GM23338 (cell line): ENCODE measurements around the gene MAP1B. TPM values are rescaled to one million over a fixed set of nuclear protein-coding genes. Genes with fewer than 3 reads are reported as not detected.

ENCODE experiments used
- ATAC-seq: fragments of 200-7000 bp; cut with Tn5 transposase; 3 replicates; pipeline ENCODE4 v1.9.1; 2020
- DNase-seq: peaks from one replicate; pipeline ENCODE4 v3.0.0-alpha.2; 2015; ENCODE audit warnings: low spot score
- H2AFZ ChIP-seq: fragments of 200-600 bp; sonication (generic); 2 replicates; pipeline ENCODE4 v1.8.0; 2016; ENCODE audit warnings: antibody characterized with exemption, mild to moderate bottlenecking, moderate library complexity
- H3F3A ChIP-seq: fragments of 200-600 bp; sonication (generic); replicated peaks from 2 replicates; pipeline ENCODE4 v1.8.0; 2017; ENCODE audit warnings: antibody characterized with exemption, mixed run types, low read depth
- H3K27ac ChIP-seq: fragments of 200-600 bp; sonication (generic); 2 replicates; pipeline ENCODE4 v1.6.1; 2016; ENCODE audit warnings: low read depth
- H3K27me3 ChIP-seq: fragments of 200-600 bp; sonication (generic); 2 replicates; pipeline ENCODE4 v1.8.0; 2016; ENCODE audit warnings: mild to moderate bottlenecking, mixed run types, moderate library complexity; ENCODE audit not compliant: insufficient read depth
- H3K36me3 ChIP-seq: fragments of 200-600 bp; sonication (generic); 2 replicates; pipeline ENCODE4 v1.8.0; 2016; ENCODE audit warnings: mild to moderate bottlenecking; ENCODE audit not compliant: insufficient read depth
- H3K4me1 ChIP-seq: fragments of 200-600 bp; sonication (generic); 2 replicates; pipeline ENCODE4 v1.8.0; 2016; ENCODE audit warnings: mild to moderate bottlenecking, moderate library complexity; ENCODE audit not compliant: insufficient read depth
- H3K4me2 ChIP-seq: fragments of 200-600 bp; sonication (generic); 2 replicates; pipeline ENCODE4 v1.7.1; 2017; ENCODE audit warnings: mixed run types
- H3K4me3 ChIP-seq: fragments of 200-600 bp; sonication (generic); 2 replicates; pipeline ENCODE4 v1.6.1; 2016; ENCODE audit warnings: mixed run types
- H3K79me2 ChIP-seq: fragments of 200-600 bp; sonication (generic); replicated peaks from 2 replicates; pipeline ENCODE4 v1.8.0; 2017; ENCODE audit warnings: mild to moderate bottlenecking; ENCODE audit not compliant: insufficient read depth
- H3K9me2 ChIP-seq: fragments of 200-600 bp; sonication (generic); 2 replicates; pipeline ENCODE4 v1.8.0; 2017; ENCODE audit not compliant: insufficient read depth
- H4K20me1 ChIP-seq: fragments of 200-600 bp; sonication (generic); replicated peaks from 2 replicates; pipeline ENCODE4 v1.8.0; 2017; ENCODE audit warnings: mild to moderate bottlenecking; ENCODE audit not compliant: insufficient read depth
- H3K27ac Mint-ChIP-seq: 2 replicates; pipeline ENCODE4 v1.8.0; 2020; ENCODE audit warnings: inconsistent platforms, mild to moderate bottlenecking, moderate library complexity, mixed read lengths
- H3K27me3 Mint-ChIP-seq: 3 replicates; pipeline ENCODE4 v1.8.0; 2022; ENCODE audit warnings: low read depth, mild to moderate bottlenecking, moderate library complexity, mixed read lengths, inconsistent platforms; ENCODE audit not compliant: insufficient read depth, poor library complexity
- H3K36me3 Mint-ChIP-seq: 3 replicates; pipeline ENCODE4 v1.8.0; 2021; ENCODE audit warnings: low read depth, mild to moderate bottlenecking, inconsistent platforms, moderate library complexity, mixed read lengths
- H3K4me1 Mint-ChIP-seq: 3 replicates; pipeline ENCODE4 v1.8.0; 2020; ENCODE audit warnings: mild to moderate bottlenecking, inconsistent platforms, mixed read lengths
- H3K4me3 Mint-ChIP-seq: 3 replicates; pipeline ENCODE4 v1.8.0; 2021; ENCODE audit warnings: moderate library complexity, mild to moderate bottlenecking, inconsistent platforms, mixed read lengths
- H3K9me3 Mint-ChIP-seq: 3 replicates; pipeline ENCODE4 v1.8.0; 2020; ENCODE audit warnings: moderate library complexity, mild to moderate bottlenecking, inconsistent platforms, mixed read lengths
- CREB1 ChIP-seq: fragments of 250-450 bp; sonication (Bioruptor Pico); IDR thresholded peaks from 2 replicates; pipeline ENCODE4 v1.5.0; 2020; ENCODE audit warnings: low read depth, mild to moderate bottlenecking, moderate library complexity
- CTCF ChIP-seq, 2 experiments: fragments of 200-600 bp in 1 of 2; sonication (generic) in 1 of 2; conservative IDR thresholded peaks; 2 replicates each; pipeline versions ENCODE4 v1.5.1 to v1.6.1; 2016 to 2017; ENCODE audit warnings: antibody characterized with exemption in 2 of 2, low read depth in 2 of 2, mild to moderate bottlenecking in 2 of 2, moderate library complexity in 1 of 2
- EZH2 ChIP-seq: fragments of 200-600 bp; sonication (generic); IDR thresholded peaks from one replicate; pipeline ENCODE4 v1.8.0; 2017; ENCODE audit warnings: antibody characterized with exemption, mild to moderate bottlenecking, low read depth; ENCODE audit not compliant: unreplicated experiment
- EZH2phosphoT487 ChIP-seq: fragments of 200-600 bp; sonication (generic); IDR thresholded peaks from one replicate; pipeline ENCODE4 v1.8.1; 2018; ENCODE audit warnings: antibody characterized with exemption; ENCODE audit not compliant: unreplicated experiment
- JUNB ChIP-seq: IDR thresholded peaks from one replicate; pipeline ENCODE4 v1.6.1; 2016; ENCODE audit warnings: antibody characterized with exemption; ENCODE audit not compliant: unreplicated experiment
- NANOG ChIP-seq: IDR thresholded peaks from 2 replicates; pipeline ENCODE4 v1.6.1; 2016; ENCODE audit warnings: antibody characterized with exemption, borderline replicate concordance
- POLR2AphosphoS5 ChIP-seq: IDR thresholded peaks from 2 replicates; pipeline ENCODE4 v1.6.1; 2016; ENCODE audit warnings: antibody characterized with exemption, low read depth
- STAT1 ChIP-seq: IDR thresholded peaks from one replicate; pipeline ENCODE4 v1.6.1; 2016; ENCODE audit warnings: antibody characterized with exemption; ENCODE audit not compliant: unreplicated experiment
- ZNF114 ChIP-seq: fragments of 250-450 bp; sonication (Bioruptor Pico); IDR thresholded peaks from 2 replicates; pipeline ENCODE4 v1.5.0; 2020; ENCODE audit warnings: mild to moderate bottlenecking, moderate library complexity
- ZNF331 ChIP-seq: fragments of 250-450 bp; sonication (Bioruptor Pico); IDR thresholded peaks from 2 replicates; pipeline ENCODE4 v1.5.0; 2020; ENCODE audit warnings: low read depth, mild to moderate bottlenecking, moderate library complexity
- ZNF462 ChIP-seq: fragments of 250-450 bp; sonication (Bioruptor Pico); IDR thresholded peaks from 2 replicates; pipeline ENCODE4 v1.5.0; 2020; ENCODE audit warnings: mild to moderate bottlenecking, moderate library complexity
- polyA plus RNA-seq: library from polyadenylated mRNA; unstranded; fragments of >200 nt; fragmentation: Nextera tagmentation; extraction: Ambion mirVana; gene quantifications from 2 replicates; pipeline ENCODE4 v1.2.1, GENCODE V29; 2016
- total RNA-seq: library from RNA; depleted of rRNA; stranded (reverse); fragments of >200 nt; shearing (Covaris generic); gene quantifications from 2 replicates; pipeline ENCODE4 v1.2.3, GENCODE V29; 2014
- TF ChIP-seq, protein P1 (sequence below): IDR thresholded peaks from one replicate; pipeline ENCODE4 v1.6.1; 2018; ENCODE audit warnings: antibody characterized with exemption; ENCODE audit not compliant: unreplicated experiment
- TF ChIP-seq, protein P2 (sequence below): IDR thresholded peaks from 2 replicates; pipeline ENCODE4 v1.6.1; 2016; ENCODE audit warnings: antibody characterized with exemption

Gene MAP1B
- total and polyA plus RNA-seq, 2 experiments from 2014 or later, result 148 to 263 TPM

DNA sequence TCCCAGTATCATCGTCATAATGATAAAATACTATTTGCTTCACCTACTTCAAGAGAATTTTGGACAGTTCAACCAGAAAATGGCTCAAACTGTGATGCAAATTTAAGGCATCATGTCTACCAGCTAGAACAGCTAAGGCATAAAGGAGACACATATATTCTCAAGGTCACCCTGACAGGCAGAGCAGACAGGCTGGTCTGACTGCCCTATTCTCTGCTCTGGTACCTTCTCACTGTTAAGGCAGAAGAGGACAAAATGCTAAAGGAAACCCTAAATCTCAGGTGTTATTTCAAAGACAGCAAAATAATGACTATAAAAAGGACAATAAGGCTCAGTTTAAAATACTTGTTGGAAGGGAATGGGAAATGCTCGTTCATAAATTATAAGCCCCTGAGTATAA lies 125.6 kb downstream of the MAP1B start:
- Histone ChIP-seq H2AFZ (no peak overlapping the region), H3K4me3 (no peak overlapping the region), H4K20me1 (no peaks in the 10 kb centered on the region), H3K4me1 (peaks cover 30% of the 10 kb centered on the region), H3K27ac (no peak overlapping the region), H3K27me3 (no peaks in the 10 kb centered on the region), H3K36me3 (peaks cover 7% of the 10 kb centered on the region; the same call in 1 of the 2 replicates), H3F3A (no peaks in the 10 kb centered on the region), H3K4me2 (no peak overlapping the region), H3K79me2 (0 out of 2 replicates have a peak, but pooled peaks cover 3% of the 10 kb centered on the region), H3K9me2 (no peaks in the 10 kb centered on the region)
- DNase-seq, result no peak
- no peak for ATAC-seq
- no peaks in the 10 kb centered on the region for H3K9me3 Mint-ChIP-seq
- peak overlapping the region; percentile 32 for H3K27ac Mint-ChIP-seq
- H3K36me3 Mint-ChIP-seq, result peaks cover 27% of the 10 kb centered on the region
- peaks cover 45% of the 10 kb centered on the region for H3K4me1 Mint-ChIP-seq
- H3K4me3 Mint-ChIP-seq, result no peak overlapping the region
- TF ChIP-seq, protein P1, sequence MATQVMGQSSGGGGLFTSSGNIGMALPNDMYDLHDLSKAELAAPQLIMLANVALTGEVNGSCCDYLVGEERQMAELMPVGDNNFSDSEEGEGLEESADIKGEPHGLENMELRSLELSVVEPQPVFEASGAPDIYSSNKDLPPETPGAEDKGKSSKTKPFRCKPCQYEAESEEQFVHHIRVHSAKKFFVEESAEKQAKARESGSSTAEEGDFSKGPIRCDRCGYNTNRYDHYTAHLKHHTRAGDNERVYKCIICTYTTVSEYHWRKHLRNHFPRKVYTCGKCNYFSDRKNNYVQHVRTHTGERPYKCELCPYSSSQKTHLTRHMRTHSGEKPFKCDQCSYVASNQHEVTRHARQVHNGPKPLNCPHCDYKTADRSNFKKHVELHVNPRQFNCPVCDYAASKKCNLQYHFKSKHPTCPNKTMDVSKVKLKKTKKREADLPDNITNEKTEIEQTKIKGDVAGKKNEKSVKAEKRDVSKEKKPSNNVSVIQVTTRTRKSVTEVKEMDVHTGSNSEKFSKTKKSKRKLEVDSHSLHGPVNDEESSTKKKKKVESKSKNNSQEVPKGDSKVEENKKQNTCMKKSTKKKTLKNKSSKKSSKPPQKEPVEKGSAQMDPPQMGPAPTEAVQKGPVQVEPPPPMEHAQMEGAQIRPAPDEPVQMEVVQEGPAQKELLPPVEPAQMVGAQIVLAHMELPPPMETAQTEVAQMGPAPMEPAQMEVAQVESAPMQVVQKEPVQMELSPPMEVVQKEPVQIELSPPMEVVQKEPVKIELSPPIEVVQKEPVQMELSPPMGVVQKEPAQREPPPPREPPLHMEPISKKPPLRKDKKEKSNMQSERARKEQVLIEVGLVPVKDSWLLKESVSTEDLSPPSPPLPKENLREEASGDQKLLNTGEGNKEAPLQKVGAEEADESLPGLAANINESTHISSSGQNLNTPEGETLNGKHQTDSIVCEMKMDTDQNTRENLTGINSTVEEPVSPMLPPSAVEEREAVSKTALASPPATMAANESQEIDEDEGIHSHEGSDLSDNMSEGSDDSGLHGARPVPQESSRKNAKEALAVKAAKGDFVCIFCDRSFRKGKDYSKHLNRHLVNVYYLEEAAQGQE, result no peak
- TF ChIP-seq ZNF462 (CRISPR knock-in tag) (no peak), EZH2phosphoT487 (no peak), STAT1 (no peak), JUNB (no peak), CREB1 (CRISPR knock-in tag) (no peak), CTCF (conservative IDR thresholded peaks at IDR 0.05; ENCODE audit: low read depth in 2 of 2) (no peak), NANOG (no peak), EZH2 (no peak), POLR2AphosphoS5 (no peak), ZNF114 (CRISPR knock-in tag) (no peak), ZNF331 (no peak)
- TF ChIP-seq, protein P2, sequence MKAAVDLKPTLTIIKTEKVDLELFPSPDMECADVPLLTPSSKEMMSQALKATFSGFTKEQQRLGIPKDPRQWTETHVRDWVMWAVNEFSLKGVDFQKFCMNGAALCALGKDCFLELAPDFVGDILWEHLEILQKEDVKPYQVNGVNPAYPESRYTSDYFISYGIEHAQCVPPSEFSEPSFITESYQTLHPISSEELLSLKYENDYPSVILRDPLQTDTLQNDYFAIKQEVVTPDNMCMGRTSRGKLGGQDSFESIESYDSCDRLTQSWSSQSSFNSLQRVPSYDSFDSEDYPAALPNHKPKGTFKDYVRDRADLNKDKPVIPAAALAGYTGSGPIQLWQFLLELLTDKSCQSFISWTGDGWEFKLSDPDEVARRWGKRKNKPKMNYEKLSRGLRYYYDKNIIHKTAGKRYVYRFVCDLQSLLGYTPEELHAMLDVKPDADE, result no peak
- no peaks in the 10 kb centered on the region for H3K27me3 Mint-ChIP-seq
